ENCODE data around the gene BICDL2.

DNA sequence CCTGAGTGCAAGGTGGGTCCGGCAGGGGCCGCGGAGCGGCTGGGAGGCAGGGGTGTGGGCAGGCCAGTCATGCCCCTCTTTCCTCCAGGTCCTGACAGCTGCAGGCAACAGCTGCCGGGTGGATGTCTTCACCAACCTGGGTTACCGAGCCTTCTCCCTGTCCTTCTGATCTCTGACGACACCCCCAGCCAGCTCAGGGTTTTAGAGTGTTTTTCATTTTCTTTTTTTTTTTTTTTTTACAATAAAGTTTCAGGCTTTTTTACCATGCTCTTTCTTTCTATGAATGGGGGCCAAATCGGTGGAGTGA, 9.3 kb downstream of the BICDL2 start:
- TF ChIP-seq, protein P1, sequence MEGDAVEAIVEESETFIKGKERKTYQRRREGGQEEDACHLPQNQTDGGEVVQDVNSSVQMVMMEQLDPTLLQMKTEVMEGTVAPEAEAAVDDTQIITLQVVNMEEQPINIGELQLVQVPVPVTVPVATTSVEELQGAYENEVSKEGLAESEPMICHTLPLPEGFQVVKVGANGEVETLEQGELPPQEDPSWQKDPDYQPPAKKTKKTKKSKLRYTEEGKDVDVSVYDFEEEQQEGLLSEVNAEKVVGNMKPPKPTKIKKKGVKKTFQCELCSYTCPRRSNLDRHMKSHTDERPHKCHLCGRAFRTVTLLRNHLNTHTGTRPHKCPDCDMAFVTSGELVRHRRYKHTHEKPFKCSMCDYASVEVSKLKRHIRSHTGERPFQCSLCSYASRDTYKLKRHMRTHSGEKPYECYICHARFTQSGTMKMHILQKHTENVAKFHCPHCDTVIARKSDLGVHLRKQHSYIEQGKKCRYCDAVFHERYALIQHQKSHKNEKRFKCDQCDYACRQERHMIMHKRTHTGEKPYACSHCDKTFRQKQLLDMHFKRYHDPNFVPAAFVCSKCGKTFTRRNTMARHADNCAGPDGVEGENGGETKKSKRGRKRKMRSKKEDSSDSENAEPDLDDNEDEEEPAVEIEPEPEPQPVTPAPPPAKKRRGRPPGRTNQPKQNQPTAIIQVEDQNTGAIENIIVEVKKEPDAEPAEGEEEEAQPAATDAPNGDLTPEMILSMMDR (conservative IDR thresholded peaks at IDR 0.05) = no peak
- TF ChIP-seq ZFX (IDR thresholded peaks at IDR 0.05) = no peak

Measured in C4-2B (cell line).